HAP-1 (cell line): ENCODE results near the gene OLA1.

Experiments used
- DNase-seq, 2 experiments: peaks; one replicate each; pipeline ENCODE4 v3.0.0-alpha.2; 2016 to 2020; ENCODE audit warnings: low spot score in 2 of 2
- H3K27me3 ChIP-seq: fragments of 250-450 bp; sonication (Bioruptor Pico); 2 replicates; pipeline ENCODE4 v1.5.1; 2020; ENCODE audit warnings: low read depth, mild to moderate bottlenecking, moderate library complexity
- H3K36me3 ChIP-seq: fragments of 250-450 bp; sonication (Bioruptor Pico); replicated peaks from 2 replicates; pipeline ENCODE4 v1.5.1; 2020; ENCODE audit warnings: mild to moderate bottlenecking
- H3K4me1 ChIP-seq: fragments of 250-450 bp; sonication (Bioruptor Pico); 2 replicates; pipeline ENCODE4 v1.5.1; 2020; ENCODE audit warnings: mild to moderate bottlenecking
- H3K4me3 ChIP-seq: fragments of 250-450 bp; sonication (Bioruptor Pico); 2 replicates; pipeline ENCODE4 v1.5.1; 2020; ENCODE audit warnings: mild to moderate bottlenecking, moderate library complexity
- H3K9me3 ChIP-seq: fragments of 250-450 bp; sonication (Bioruptor Pico); 2 replicates; pipeline ENCODE4 v1.5.1; 2020; ENCODE audit warnings: mild to moderate bottlenecking, moderate library complexity
- in situ Hi-C: fragments of 300-500 bp; cut with MboI; formaldehyde crosslinking; loops from 3 replicates; pipeline ENCODE4 v1.14.3; 2020; ENCODE audit warnings: low sequenced_read_pairs, inconsistent platforms, mixed read lengths

The OLA1 gene

DNA sequence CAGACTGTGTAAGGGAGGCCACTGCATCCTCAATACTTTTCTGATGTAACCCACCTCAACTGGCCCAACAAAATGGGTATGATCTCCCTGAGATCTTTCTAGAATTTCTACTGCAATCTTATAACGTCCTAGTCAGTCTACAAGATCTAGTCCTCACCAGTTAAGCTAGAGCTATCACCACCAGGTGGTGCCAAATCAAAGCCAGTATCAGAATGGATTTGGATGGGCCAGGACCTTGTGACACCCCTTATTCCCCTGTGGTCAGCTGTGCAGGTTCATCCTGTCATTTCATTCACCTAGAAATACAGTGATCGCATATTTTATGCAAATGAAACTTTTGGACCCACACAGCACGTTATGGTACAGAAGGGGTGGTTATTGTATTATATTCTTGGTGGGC, 90.3 kb downstream of the OLA1 start:
- in situ Hi-C loops: loop anchor here (5.0 kb wide), 1 partner anchor 184 kb away; no protein-coding TSS in a partner anchor
- peaks cover 11% of the 10 kb centered on the region for H3K4me1 ChIP-seq
- no peak overlapping the region for H3K4me3 ChIP-seq
- peak; percentile 31 to 69 for DNase-seq
- no peaks in the 10 kb centered on the region for H3K9me3 ChIP-seq
- no peaks in the 10 kb centered on the region for H3K36me3 ChIP-seq
- H3K27me3 ChIP-seq: no peaks in the 10 kb centered on the region

DNA sequence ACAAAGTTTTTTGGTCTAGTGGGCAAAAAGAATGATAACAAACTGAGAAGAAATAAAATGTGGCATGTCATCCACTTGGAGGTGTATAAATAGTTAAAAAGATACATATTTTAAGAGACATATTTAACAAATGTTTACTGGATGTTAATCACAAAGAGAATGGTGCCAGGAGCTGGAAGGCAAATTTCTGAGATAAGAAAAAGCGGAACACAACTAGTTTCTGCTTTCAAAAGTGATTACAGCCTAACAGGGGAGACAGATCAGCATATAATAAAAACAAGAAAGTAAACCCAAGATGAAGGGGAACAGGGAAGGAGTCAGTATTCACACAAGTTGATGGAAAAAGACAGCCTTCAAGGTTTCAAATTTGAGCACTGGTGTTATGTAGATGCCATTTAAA, 91.3 kb downstream of the OLA1 start:
- Histone ChIP-seq H3K4me1 (peaks cover 11% of the 10 kb centered on the region), H3K36me3 (no peaks in the 10 kb centered on the region), H3K4me3 (no peak overlapping the region), H3K9me3 (no peaks in the 10 kb centered on the region), H3K27me3 (no peaks in the 10 kb centered on the region)
- in situ Hi-C loops: loop anchor here (5.0 kb wide), 1 partner anchor 185 kb away; no protein-coding TSS in a partner anchor
- DNase-seq: no peak

DNA sequence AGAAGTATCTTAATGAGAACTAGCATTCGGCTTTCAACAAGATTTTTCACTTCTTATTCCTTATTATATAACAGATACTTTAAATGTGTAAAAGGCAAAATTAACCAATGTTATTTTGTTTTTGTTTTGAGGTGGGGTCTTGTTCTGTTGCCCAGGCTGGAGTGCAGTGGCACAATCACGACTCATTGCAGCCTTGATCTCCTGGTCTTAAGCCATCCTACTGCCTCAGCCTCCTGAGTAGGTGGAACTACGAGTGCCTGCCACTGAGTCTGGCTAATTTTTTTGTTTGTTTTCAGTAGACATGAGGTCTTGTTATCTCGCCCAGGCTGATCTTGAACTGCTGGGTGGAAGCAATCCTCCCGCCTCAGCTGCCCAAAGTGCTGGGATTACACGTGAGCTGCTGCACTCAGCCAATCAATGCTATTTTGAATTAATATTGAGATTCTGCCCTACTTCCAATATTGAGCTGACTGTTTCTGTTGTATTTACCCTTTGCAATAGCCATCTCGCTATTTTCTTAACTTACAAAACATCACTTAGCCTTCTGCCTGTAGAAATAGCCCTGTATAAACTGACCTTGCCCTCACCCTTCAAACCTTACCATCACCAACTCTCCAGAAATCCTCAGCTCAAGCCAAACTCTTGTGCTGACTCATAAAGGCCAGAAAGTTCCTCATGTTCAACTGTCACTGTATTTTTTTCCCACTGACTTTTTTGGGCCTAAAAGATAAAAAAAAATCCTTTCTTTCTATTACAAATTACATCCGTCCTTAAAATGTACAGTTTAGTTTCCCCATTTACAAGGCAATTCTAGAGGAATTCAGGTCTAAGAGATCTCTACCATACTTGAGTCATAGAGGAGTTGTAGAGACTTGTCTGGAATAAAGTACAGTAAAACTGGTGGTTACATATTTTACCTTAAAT, 94.3 kb downstream of the OLA1 start:
- no peaks in the 10 kb centered on the region for H3K27me3 ChIP-seq
- H3K9me3 ChIP-seq: no peaks in the 10 kb centered on the region
- no peaks in the 10 kb centered on the region for H3K36me3 ChIP-seq
- DNase-seq: no peak
- H3K4me1 ChIP-seq: no peaks in the 10 kb centered on the region
- H3K4me3 ChIP-seq: no peak overlapping the region
- in situ Hi-C loops: no loop called here

DNA sequence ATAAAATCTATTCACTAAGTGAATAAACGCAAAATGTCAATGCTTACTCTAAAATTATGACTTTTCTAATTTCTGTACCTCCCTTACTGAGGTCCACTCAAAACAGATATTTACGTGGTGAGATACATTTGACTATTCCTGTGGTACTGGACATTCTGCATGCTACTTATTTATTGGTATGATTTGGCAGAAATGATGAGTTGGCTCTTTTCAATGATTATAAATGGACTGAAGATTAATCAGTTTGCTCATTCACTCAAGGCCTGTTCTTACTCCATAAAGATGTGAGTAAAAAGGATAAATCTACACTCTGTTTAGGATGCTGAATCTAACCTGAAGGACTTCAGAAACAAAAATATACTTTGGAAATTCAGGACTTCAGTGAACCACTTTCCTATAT, 98.8 kb downstream of the OLA1 start:
- Histone ChIP-seq H3K4me1 (no peaks in the 10 kb centered on the region), H3K27me3 (no peaks in the 10 kb centered on the region), H3K4me3 (no peak overlapping the region), H3K36me3 (no peaks in the 10 kb centered on the region), H3K9me3 (no peaks in the 10 kb centered on the region)
- no peak for DNase-seq
- in situ Hi-C loops: no loop called here

DNA sequence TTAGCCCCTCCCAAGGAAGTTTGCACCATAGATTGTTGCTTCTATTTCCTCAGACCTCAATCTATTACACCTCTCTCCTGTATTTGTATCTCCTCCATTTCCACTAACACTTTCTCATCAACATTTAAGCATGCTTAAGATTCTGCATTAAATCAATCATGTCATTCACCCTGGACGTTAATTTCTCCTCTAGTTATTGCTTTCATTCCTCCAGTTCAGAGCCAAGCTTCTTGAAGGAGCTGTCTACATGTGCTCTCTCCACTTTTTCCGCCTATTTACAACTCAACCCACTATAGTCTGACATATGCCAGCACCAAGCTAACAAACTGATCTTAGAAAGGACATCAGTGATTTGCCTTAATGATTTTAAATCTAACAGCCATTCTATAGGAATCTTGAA, 99.5 kb downstream of the OLA1 start:
- Histone ChIP-seq H3K27me3 (no peaks in the 10 kb centered on the region), H3K4me3 (no peak overlapping the region), H3K36me3 (no peaks in the 10 kb centered on the region), H3K4me1 (no peaks in the 10 kb centered on the region), H3K9me3 (no peaks in the 10 kb centered on the region)
- no peak for DNase-seq
- in situ Hi-C loops: no loop called here

DNA sequence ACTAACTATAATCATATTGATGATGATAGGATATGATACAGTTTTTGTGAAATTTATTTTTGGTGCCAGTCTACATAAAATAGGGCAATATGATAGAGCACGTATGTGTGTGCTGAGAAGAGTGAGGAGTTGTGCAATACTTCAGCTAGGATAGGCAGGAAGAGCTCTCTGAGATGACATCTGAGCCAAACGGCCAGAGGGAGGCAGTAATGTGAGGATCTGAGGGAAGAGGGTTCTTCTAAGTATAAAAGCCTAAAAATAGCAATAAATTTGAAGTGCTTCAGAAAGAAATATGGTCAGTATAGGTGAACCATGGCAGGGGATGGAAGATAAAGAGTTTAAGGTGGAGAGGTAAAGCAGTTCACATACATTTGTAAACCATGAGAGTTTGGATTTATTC, 102.5 kb downstream of the OLA1 start:
- H3K4me3 ChIP-seq: no peak overlapping the region
- peak; percentile 17 to 21 for DNase-seq
- H3K27me3 ChIP-seq: no peaks in the 10 kb centered on the region
- no peaks in the 10 kb centered on the region for H3K36me3 ChIP-seq
- no peaks in the 10 kb centered on the region for H3K4me1 ChIP-seq
- no peaks in the 10 kb centered on the region for H3K9me3 ChIP-seq
- in situ Hi-C loops: no loop called here

DNA sequence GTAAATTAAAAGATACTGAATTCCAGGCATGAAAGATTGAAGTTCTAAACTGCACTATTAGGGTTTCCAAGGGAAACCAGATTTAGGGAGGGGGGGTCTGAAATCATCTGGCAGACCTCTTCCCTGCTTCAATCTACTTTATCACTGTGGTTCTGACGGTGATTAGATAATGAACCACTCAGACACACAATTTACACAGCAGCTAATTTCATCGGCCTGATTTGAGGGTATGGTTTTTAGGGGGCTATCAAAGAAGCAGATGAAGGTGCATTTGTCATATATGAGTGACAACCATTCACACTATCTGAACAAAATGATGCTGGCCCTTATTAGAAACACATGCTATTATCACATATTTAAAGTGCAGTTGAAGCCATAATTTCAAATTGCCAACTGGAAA, 106.0 kb downstream of the OLA1 start:
- no peak overlapping the region for H3K4me3 ChIP-seq
- H3K4me1 ChIP-seq: no peaks in the 10 kb centered on the region
- DNase-seq: no peak
- no peaks in the 10 kb centered on the region for H3K9me3 ChIP-seq
- in situ Hi-C loops: no loop called here
- peaks cover 3% of the 10 kb centered on the region; the same call in 1 of the 2 replicates for H3K36me3 ChIP-seq
- H3K27me3 ChIP-seq: no peaks in the 10 kb centered on the region

DNA sequence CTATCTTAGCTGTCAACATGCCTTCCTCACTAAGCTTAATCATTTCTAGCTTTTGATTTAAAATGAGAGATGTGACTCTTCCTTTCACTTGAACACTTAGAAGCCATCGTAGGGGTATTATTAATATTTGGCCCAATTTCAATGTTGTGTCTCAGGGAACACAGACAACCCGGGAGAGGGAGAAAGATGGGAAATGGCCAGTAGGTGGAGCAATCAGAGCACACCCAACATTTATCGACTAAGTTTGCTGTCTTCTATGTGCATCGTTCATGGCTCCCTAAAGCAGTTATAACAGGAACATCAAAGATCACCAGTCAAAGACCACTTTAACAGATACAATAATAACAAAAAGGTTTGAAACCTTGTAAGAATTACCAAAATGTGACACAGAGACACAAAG, 110.2 kb downstream of the OLA1 start:
- no peaks in the 10 kb centered on the region for H3K4me1 ChIP-seq
- no peaks in the 10 kb centered on the region for H3K9me3 ChIP-seq
- no peak for DNase-seq
- H3K4me3 ChIP-seq: no peak overlapping the region
- in situ Hi-C loops: no loop called here
- H3K36me3 ChIP-seq: peaks cover 3% of the 10 kb centered on the region; the same call in 1 of the 2 replicates
- no peaks in the 10 kb centered on the region for H3K27me3 ChIP-seq

DNA sequence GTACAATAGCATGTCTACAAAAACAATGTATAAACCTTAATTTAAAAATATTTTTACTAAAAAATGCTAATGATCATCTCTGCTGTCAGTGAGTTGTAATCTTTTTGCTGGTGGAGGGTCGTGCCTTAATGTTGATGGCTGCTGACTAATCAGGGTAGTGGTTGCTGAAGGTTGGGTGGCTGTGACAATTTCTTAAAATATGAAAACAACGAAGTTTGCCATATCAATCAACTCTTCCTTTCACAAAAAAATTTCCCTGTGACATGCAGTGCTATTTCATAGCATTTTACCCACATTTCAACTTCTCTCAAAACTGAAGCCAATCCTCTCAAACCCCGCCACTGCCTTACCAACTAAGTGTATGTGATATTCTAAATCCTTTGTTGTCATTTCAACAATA, 112.4 kb downstream of the OLA1 start:
- in situ Hi-C loops: no loop called here
- no peaks in the 10 kb centered on the region for H3K27me3 ChIP-seq
- peaks cover 3% of the 10 kb centered on the region; the same call in 1 of the 2 replicates for H3K36me3 ChIP-seq
- DNase-seq: no peak
- H3K4me1 ChIP-seq: no peaks in the 10 kb centered on the region
- H3K4me3 ChIP-seq: no peak overlapping the region
- H3K9me3 ChIP-seq: no peaks in the 10 kb centered on the region

DNA sequence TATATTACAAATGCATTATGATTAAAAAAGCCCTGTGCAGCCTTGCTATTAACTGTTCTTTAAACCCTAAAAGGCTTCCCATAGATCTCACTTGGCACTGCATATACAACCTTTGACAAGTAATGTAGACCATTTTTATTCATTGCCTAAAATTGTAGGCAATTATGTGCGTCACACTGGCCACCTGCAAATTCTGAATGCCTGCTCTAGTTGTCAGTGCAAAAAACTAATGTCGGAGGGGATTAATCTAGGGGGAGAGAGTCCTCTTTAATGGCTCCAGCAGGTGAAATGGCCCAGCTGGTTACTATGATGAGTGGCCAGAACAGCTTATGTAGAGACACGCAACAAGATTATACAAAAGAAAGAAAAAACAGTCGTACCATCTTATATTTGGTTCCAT, 123.2 kb downstream of the OLA1 start:
- in situ Hi-C loops: no loop called here
- H3K4me1 ChIP-seq: no peaks in the 10 kb centered on the region
- no peaks in the 10 kb centered on the region for H3K9me3 ChIP-seq
- DNase-seq: no peak
- no peaks in the 10 kb centered on the region for H3K27me3 ChIP-seq
- H3K36me3 ChIP-seq: no peaks in the 10 kb centered on the region
- no peak overlapping the region for H3K4me3 ChIP-seq

DNA sequence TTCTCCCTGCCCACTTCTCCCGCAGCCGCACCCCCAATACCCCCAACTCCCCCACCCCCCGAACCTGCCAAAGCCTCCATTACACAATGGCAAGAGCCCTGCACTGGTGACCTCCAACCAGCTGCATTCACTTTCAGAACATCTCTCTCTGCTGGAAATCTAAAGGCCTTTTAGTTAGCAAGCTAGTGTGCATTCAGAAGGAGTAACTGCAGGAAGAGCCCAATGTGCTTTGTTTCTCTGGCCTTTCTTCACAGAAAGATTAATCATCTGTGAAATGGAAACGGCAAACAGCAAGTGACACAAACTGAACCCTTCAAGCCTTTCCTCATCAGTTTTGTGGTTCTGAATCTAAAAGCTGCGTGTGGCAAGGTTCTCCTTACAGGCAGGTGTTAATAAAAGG, 124.2 kb downstream of the OLA1 start:
- Histone ChIP-seq H3K9me3 (no peaks in the 10 kb centered on the region), H3K4me3 (no peak overlapping the region), H3K27me3 (no peaks in the 10 kb centered on the region), H3K4me1 (no peaks in the 10 kb centered on the region), H3K36me3 (no peaks in the 10 kb centered on the region)
- DNase-seq: no peak
- in situ Hi-C loops: no loop called here

DNA sequence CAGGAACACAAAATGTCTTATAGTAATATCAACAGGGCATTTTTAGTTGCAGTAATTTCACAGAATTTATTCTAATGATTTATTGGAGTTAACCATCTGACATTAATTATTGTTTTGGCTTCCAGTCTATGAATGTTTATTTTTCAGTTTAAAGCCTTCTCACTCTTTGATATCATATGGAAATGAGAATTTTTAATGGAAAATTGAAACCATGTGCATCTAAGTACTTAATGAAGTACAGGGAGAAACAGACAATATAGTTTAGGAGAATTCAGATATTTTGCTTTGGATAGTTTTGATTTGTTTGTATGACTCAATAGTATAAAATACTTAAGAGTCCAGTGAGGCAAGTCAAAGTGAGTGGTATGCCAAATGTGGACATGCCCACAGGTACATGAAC, 126.1 kb downstream of the OLA1 start:
- Histone ChIP-seq H3K9me3 (no peaks in the 10 kb centered on the region), H3K36me3 (no peaks in the 10 kb centered on the region), H3K4me3 (no peak overlapping the region), H3K4me1 (no peaks in the 10 kb centered on the region), H3K27me3 (no peaks in the 10 kb centered on the region)
- DNase-seq: no peak
- in situ Hi-C loops: no loop called here

DNA sequence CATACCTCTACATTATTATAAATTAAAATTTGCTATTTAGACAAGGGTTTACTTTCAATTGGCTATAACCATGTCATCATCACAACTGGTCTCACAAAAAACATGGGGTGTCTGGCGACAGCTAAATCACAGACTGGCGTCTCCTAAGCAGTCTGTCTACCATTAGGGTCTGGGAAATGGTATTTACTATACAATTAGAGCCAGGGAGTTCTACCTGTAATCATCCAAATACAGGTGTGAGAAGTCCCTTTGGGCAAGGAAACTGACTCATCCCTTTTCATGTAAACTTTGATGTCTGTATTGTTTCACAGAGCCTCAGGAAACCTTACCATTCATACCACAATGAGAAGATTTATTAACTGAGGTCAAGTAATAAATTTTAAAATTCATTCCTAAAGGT, 126.7 kb downstream of the OLA1 start:
- in situ Hi-C loops: no loop called here
- no peak for DNase-seq
- no peaks in the 10 kb centered on the region for H3K27me3 ChIP-seq
- no peaks in the 10 kb centered on the region for H3K4me1 ChIP-seq
- H3K36me3 ChIP-seq: no peaks in the 10 kb centered on the region
- no peaks in the 10 kb centered on the region for H3K9me3 ChIP-seq
- no peak overlapping the region for H3K4me3 ChIP-seq

DNA sequence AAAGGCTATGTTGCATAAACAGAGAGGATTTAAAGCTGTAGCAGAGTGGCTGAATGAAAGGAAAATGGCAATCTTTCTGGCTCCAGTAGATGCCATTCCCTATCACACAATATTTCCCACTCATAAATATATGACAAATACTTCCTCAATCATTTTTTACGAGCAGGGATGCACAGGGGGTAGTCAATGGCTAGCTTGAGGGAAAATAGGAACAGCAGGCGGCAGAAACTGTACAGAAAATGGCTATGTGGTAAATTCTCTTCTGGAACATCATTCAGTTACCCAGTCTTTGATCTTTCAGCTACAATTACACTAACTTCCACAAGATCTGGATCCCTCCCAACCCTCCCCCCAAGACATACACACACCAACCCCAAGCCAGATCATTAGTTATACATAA, 127.2 kb downstream of the OLA1 start:
- Histone ChIP-seq H3K4me3 (no peak overlapping the region), H3K4me1 (no peaks in the 10 kb centered on the region), H3K36me3 (no peaks in the 10 kb centered on the region), H3K27me3 (no peaks in the 10 kb centered on the region), H3K9me3 (no peaks in the 10 kb centered on the region)
- DNase-seq: no peak
- in situ Hi-C loops: no loop called here
